Keratinocyte (primary cell): ENCODE results near the gene GALR1.

ENCODE experiments used
- EZH2 ChIP-seq: IDR thresholded peaks from one replicate; pipeline ENCODE4 v1.6.1; 2012; ENCODE audit warnings: inconsistent platforms, mild to moderate bottlenecking, low read length, moderate library complexity
- TF ChIP-seq, protein P1 (sequence below), 3 experiments: IDR thresholded peaks in 1 of 3; conservative IDR thresholded peaks in 1 of 3; optimal IDR thresholded peaks in 1 of 3; 2 replicates in 2 of 3; 3 replicates in 1 of 3; pipeline versions ENCODE3 to v1.5.1; 2011; ENCODE audit warnings: low read length in 3 of 3, mild to moderate bottlenecking in 3 of 3, moderate library complexity in 2 of 3, control low read depth in 1 of 3, inconsistent platforms in 1 of 3; ENCODE audit not compliant: insufficient read depth in 2 of 3; ENCODE audit errors: extremely low read depth in 1 of 3

DNA sequence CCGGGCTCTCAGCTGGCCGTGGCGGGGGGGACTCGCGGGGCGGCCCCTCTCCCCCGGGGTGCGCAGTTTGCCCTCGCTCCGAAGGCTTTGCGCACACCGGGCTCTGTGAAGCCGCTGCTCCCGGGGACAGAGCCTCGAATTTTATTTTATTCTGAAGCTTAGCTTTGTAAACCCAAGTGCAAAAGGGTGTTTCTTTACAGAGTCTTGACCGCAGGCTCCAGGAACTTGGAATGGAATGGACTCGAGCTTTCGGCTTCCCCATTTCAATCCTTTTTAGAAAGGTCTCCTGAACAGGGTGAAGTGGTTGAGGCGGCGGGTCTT lies 2.0 kb downstream of the GALR1 start:
- TF ChIP-seq, protein P1, sequence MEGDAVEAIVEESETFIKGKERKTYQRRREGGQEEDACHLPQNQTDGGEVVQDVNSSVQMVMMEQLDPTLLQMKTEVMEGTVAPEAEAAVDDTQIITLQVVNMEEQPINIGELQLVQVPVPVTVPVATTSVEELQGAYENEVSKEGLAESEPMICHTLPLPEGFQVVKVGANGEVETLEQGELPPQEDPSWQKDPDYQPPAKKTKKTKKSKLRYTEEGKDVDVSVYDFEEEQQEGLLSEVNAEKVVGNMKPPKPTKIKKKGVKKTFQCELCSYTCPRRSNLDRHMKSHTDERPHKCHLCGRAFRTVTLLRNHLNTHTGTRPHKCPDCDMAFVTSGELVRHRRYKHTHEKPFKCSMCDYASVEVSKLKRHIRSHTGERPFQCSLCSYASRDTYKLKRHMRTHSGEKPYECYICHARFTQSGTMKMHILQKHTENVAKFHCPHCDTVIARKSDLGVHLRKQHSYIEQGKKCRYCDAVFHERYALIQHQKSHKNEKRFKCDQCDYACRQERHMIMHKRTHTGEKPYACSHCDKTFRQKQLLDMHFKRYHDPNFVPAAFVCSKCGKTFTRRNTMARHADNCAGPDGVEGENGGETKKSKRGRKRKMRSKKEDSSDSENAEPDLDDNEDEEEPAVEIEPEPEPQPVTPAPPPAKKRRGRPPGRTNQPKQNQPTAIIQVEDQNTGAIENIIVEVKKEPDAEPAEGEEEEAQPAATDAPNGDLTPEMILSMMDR (optimal IDR thresholded peaks at IDR 0.05 in 1 of 3, IDR thresholded peaks at IDR 0.05 in 1 of 3, conservative IDR thresholded peaks at IDR 0.05 in 1 of 3; ENCODE audit: extremely low read depth in 1 of 3, insufficient read depth in 2 of 3, low read length in 3 of 3), result no peak
- no peak for TF ChIP-seq EZH2
